T-cell (primary cell): ENCODE measurements around the gene NT5DC1. TPM values are rescaled to one million over a fixed set of nuclear protein-coding genes. Genes with fewer than 3 reads are reported as not detected.

Experiments used
- ATAC-seq, 4 experiments: fragments of 200-7000 bp in 3 of 4; fragments of 150-1000 bp in 1 of 4; cut with Tn5 transposase; replicated peaks in 1 of 4; 1 replicate in 3 of 4; 2 replicates in 1 of 4; pipeline ENCODE4 v1.10.0; 2021; ENCODE audit warnings: moderate library complexity in 3 of 4, mild to moderate bottlenecking in 2 of 4, moderate number of reproducible peaks in 1 of 4
- CTCF ChIA-PET, 2 donors: fragments of 300-600 bp; sonication (Branson Sonifier 250); formaldehyde crosslinking; loops; one replicate each; lab custom pipeline; 2022; ENCODE audit warnings: antibody characterized with exemption in 2 of 2; lab: Charles Lee
- POLR2A ChIA-PET, 2 donors: fragments of 300-600 bp; sonication (Branson Sonifier 250); formaldehyde crosslinking; loops; one replicate each; lab custom pipeline; 2022; ENCODE audit warnings: antibody characterized with exemption in 2 of 2; lab: Charles Lee
- DNase-seq, 35 experiments: peaks; one replicate each; pipeline versions ENCODE4 v3.0.0 to v3.0.0-alpha.2; 2013 to 2023
- H3K27ac ChIP-seq: one replicate; pipeline ENCODE4 v1.5.1; 2013; ENCODE audit warnings: low read length
- H3K27me3 ChIP-seq, 2 experiments: replicated peaks in 1 of 2; 1 replicate in 1 of 2; 2 replicates in 1 of 2; pipeline versions ENCODE4 v1.6.1 to v1.7.0; 2013; ENCODE audit warnings: low read length in 1 of 2, mixed read lengths in 1 of 2; ENCODE audit not compliant: control insufficient read depth in 2 of 2, insufficient read depth in 2 of 2; ENCODE audit errors: extremely low read depth in 1 of 2
- H3K36me3 ChIP-seq, 2 donors: 1 replicate in 1 of 2; 2 replicates in 1 of 2; pipeline versions ENCODE4 v1.6.1 to v1.7.0; 2013; ENCODE audit warnings: low read length in 1 of 2; ENCODE audit not compliant: control insufficient read depth in 2 of 2, insufficient read depth in 1 of 2; ENCODE audit errors: extremely low read depth in 1 of 2
- H3K4me1 ChIP-seq, 2 experiments: 1 replicate in 1 of 2; 2 replicates in 1 of 2; pipeline versions ENCODE4 v1.6.1 to v1.7.0; 2013; ENCODE audit warnings: low read length in 2 of 2, mixed read lengths in 1 of 2; ENCODE audit not compliant: insufficient read depth in 2 of 2, control insufficient read depth in 1 of 2; ENCODE audit errors: extremely low read depth in 1 of 2
- H3K4me3 ChIP-seq, 2 donors: 1 replicate in 1 of 2; 2 replicates in 1 of 2; pipeline versions ENCODE4 v1.5.1 to v1.7.0; 2013; ENCODE audit warnings: mild to moderate bottlenecking in 2 of 2, low read length in 1 of 2, moderate library complexity in 1 of 2; ENCODE audit not compliant: control insufficient read depth in 1 of 2; ENCODE audit errors: extremely low read depth in 1 of 2
- H3K9me3 ChIP-seq: 2 replicates; pipeline ENCODE4 v1.7.0; 2013
- H3K27ac Mint-ChIP-seq, 2 donors: one replicate each; pipeline ENCODE4 v1.8.0; 2020 to 2021; ENCODE audit warnings: mild to moderate bottlenecking in 2 of 2, mixed read lengths in 2 of 2
- H3K27me3 Mint-ChIP-seq, 2 donors: one replicate each; pipeline ENCODE4 v1.8.0; 2021 to 2022; ENCODE audit warnings: mixed read lengths in 2 of 2
- H3K36me3 Mint-ChIP-seq: one replicate; pipeline ENCODE4 v1.8.0; 2021; ENCODE audit warnings: mixed read lengths
- H3K4me1 Mint-ChIP-seq, 3 donors: one replicate each; pipeline ENCODE4 v1.8.0; 2020 to 2022; ENCODE audit warnings: mixed read lengths in 3 of 3, mild to moderate bottlenecking in 1 of 3
- H3K4me3 Mint-ChIP-seq, 3 donors: one replicate each; pipeline ENCODE4 v1.8.0; 2020 to 2022; ENCODE audit warnings: mild to moderate bottlenecking in 3 of 3, mixed read lengths in 3 of 3, moderate library complexity in 3 of 3
- H3K9me3 Mint-ChIP-seq, 3 donors: one replicate each; pipeline ENCODE4 v1.8.0; 2020 to 2022; ENCODE audit warnings: mixed read lengths in 3 of 3
- WGBS: methylation state at CpG from one replicate; pipeline ENCODE4 v1.1.5; 2013; ENCODE audit warnings: missing lambda C conversion rate; ENCODE audit not compliant: insufficient coverage; 5-methylcytosine and 5-hydroxymethylcytosine counted together
- total RNA-seq, 35 experiments: library from RNA in 6 of 35; stranded (reverse) in 6 of 35; fragments of 120-200 nt in 1 of 35; gene quantifications; one replicate each; pipeline versions ENCODE4 v1.2.1 to v1.2.4 and lab custom pipeline; 2013 to 2026

The NT5DC1 gene
- total RNA-seq, 5 donors from 2014 or later (not counting 1 experiment from before 2014, with no cell fraction given): 33.8 to 47.3 (median 38.1) TPM

GRCh38 chr6:116168148-116168547 is 67.5 kb downstream of the NT5DC1 start:
- CTCF ChIA-PET: interaction anchor here in 1 of 2 donors (0.6 to 1.1 kb wide), 2 partner anchors 9 to 19 kb away, joined by 3 to 4 read pairs; no protein-coding TSS in a partner anchor

DNA sequence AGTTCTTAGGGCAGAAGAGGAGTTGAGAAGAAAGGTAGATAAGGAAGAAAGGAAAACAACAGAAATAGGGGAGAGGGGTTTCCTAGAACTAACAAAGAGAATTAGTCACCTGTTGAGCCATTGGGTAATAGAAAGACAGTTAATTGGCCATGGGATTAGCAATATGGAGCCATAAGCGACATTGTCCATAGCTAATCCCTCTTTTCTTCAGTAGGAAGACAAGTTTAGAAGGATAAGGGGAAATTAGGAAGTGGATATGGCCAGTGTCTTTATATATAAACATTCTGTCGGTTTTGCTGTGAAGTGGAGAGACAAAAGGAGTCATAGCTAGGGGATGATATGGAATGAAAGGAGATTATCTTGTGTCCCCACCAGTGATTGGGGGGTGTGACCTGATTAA is 69.2 kb downstream of the NT5DC1 start:
- WGBS: 100% methylated on average over 1 of the region's 2 CpGs
- peaks cover 0 to 21% (median 13%) of the 10 kb centered on the region in 3 donors for H3K9me3 Mint-ChIP-seq
- CTCF ChIA-PET: interaction anchor here in 1 of 2 donors (0.5 kb wide), 1 partner anchor 14 kb away, joined by 5 read pairs; no protein-coding TSS in a partner anchor
- H3K4me3 Mint-ChIP-seq: no peak overlapping the region
- H3K27ac Mint-ChIP-seq: no peak overlapping the region
- DNase-seq (no peak), ATAC-seq (no peak)
- H3K4me1 Mint-ChIP-seq: peaks cover 0 to 6% (median 2%) of the 10 kb centered on the region in 3 donors
- H3K36me3 Mint-ChIP-seq: peaks cover 67% of the 10 kb centered on the region
- H3K27me3 Mint-ChIP-seq: no peaks in the 10 kb centered on the region
- H3K4me1 ChIP-seq: no peaks in the 10 kb centered on the region
- H3K9me3 ChIP-seq: no peaks in the 10 kb centered on the region
- no peak overlapping the region for H3K4me3 ChIP-seq
- H3K27me3 ChIP-seq: no peaks in the 10 kb centered on the region
- POLR2A ChIA-PET: no interaction called here
- no peak overlapping the region for H3K27ac ChIP-seq
- no peaks in the 10 kb centered on the region for H3K36me3 ChIP-seq

More at GRCh38 chr6:116168148-116168547, 67.5 kb downstream of the NT5DC1 start:
- Mint-ChIP-seq H3K27me3 (no peaks in the 10 kb centered on the region), H3K27ac (no peak overlapping the region), H3K4me3 (no peak overlapping the region), H3K36me3 (peaks cover 67% of the 10 kb centered on the region), H3K9me3 (peaks cover 1 to 25% (median 6%) of the 10 kb centered on the region in 3 donors), H3K4me1 (peaks cover 2 to 13% (median 6%) of the 10 kb centered on the region in 3 donors)
- ATAC-seq (no peak), DNase-seq (no peak)
- no peak overlapping the region for H3K4me3 ChIP-seq
- no peaks in the 10 kb centered on the region for H3K36me3 ChIP-seq
- H3K9me3 ChIP-seq: no peaks in the 10 kb centered on the region
- POLR2A ChIA-PET: interaction anchor here in 1 of 2 donors (0.7 kb wide), 1 partner anchor 372 kb away, joined by 4 read pairs; no protein-coding TSS in a partner anchor
- WGBS: no CpG with 5 or more reads among the region's 1 CpG
- no peaks in the 10 kb centered on the region for H3K4me1 ChIP-seq
- H3K27ac ChIP-seq: no peak overlapping the region
- H3K27me3 ChIP-seq: no peaks in the 10 kb centered on the region

DNA sequence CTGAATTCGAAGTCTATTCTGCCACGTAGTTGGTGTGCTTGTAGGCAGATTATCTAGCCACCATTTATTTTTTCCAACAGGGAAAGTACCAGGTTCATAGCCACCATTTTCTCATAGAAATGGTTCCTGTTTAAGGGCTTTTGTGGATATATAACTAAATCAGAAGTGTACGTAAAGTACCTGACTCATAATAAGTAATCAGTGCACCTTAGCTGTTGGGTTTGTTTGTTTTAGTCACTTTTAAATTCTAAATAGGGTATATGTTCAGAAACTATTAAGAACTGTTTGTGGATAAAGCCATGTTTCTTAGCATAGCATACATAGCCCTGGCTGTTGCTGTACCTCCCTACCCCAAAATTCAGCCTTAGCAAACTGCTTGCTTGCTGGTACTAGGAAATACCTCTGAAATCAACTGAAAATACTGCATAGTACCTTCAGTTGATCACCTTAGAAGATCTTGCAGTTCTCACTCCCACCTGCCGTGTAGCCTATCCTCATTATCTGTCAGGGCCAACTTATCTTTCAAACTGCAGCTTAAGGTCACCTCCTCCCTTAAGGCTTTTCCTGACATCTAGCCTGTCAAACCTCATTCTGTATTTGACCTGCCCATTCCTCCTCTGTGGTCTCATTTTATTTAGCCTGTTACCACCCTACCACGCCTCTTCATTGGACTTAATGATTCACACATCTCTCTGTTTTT is 69.9 kb downstream of the NT5DC1 start:
- CTCF ChIA-PET: no interaction called here
- H3K27me3 Mint-ChIP-seq: no peaks in the 10 kb centered on the region
- peaks cover 67% of the 10 kb centered on the region for H3K36me3 Mint-ChIP-seq
- Histone ChIP-seq H3K4me1 (no peaks in the 10 kb centered on the region), H3K9me3 (no peaks in the 10 kb centered on the region), H3K36me3 (no peaks in the 10 kb centered on the region), H3K27me3 (no peaks in the 10 kb centered on the region), H3K4me3 (no peak overlapping the region), H3K27ac (no peak overlapping the region)
- no peak overlapping the region for H3K27ac Mint-ChIP-seq
- H3K4me3 Mint-ChIP-seq: no peak overlapping the region
- 100% methylated on average over 1 of the region's 5 CpGs for WGBS
- no peak for DNase-seq
- peaks cover 2 to 24% (median 13%) of the 10 kb centered on the region in 3 donors for H3K9me3 Mint-ChIP-seq
- POLR2A ChIA-PET: no interaction called here
- ATAC-seq: no peak
- peaks cover 0 to 6% (median 2%) of the 10 kb centered on the region in 3 donors for H3K4me1 Mint-ChIP-seq

GRCh38 chr6:116173928-116174327 is 73.3 kb downstream of the NT5DC1 start:
- Mint-ChIP-seq H3K9me3 (peaks cover 6 to 21% (median 12%) of the 10 kb centered on the region in 3 donors), H3K27ac (no peak overlapping the region), H3K4me3 (no peak overlapping the region), H3K4me1 (peaks cover 0 to 6% (median 2%) of the 10 kb centered on the region in 3 donors), H3K27me3 (no peaks in the 10 kb centered on the region), H3K36me3 (peaks cover 57% of the 10 kb centered on the region)
- no peak for ATAC-seq
- DNase-seq: no peak
- ChIA-PET CTCF (no interaction called here), POLR2A (no interaction called here)
- no peaks in the 10 kb centered on the region for H3K36me3 ChIP-seq
- no peaks in the 10 kb centered on the region for H3K4me1 ChIP-seq
- no peak overlapping the region for H3K27ac ChIP-seq
- no peaks in the 10 kb centered on the region for H3K27me3 ChIP-seq
- H3K9me3 ChIP-seq: no peaks in the 10 kb centered on the region
- H3K4me3 ChIP-seq: no peak overlapping the region
- WGBS: no CpG with 5 or more reads among the region's 3 CpGs

DNA sequence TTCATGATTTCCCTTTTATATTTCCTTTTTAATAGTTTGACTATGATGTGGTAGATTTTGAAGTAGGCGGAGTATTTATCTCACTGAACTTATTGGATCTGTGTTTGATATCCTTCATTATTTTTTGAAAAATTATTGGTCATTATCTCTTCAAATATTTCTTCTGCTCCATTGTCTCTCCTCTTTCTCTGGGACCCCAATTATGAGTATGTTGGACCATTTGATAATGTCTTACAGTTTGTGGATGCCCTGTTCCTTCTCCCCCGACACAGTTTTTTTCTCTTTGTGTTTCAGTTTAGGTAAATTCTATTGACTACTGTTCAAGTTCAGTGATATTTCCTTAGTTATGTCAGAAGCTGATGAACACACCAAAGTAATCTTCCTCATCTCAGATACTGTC is 74.7 kb downstream of the NT5DC1 start:
- DNase-seq: no peak

DNA sequence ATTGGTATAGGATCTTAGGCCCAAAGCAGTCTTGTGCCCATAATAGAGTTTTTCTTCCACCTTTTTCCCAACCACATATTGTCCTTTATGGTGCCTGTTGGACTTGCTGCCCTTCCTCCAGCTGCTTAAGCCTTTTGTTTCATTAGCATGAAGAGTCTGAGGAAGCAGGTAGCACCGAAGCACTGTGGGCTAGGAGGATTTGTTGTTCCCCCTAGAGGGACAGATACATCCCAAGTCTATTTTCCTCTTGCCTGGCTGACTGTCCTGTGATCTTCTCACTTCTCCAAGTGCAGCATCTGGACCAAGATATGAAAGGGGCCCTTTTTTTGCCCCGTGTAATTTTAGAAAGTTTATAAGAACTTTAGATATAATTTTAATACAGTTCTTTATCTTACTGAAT is 75.9 kb downstream of the NT5DC1 start:
- Mint-ChIP-seq H3K4me3 (no peak overlapping the region), H3K4me1 (peaks cover 0 to 6% (median 0%) of the 10 kb centered on the region in 3 donors), H3K36me3 (peaks cover 43% of the 10 kb centered on the region), H3K27ac (no peak overlapping the region), H3K27me3 (no peaks in the 10 kb centered on the region), H3K9me3 (peaks cover 6 to 21% (median 12%) of the 10 kb centered on the region in 3 donors)
- H3K4me3 ChIP-seq: no peak overlapping the region
- CTCF ChIA-PET: interaction anchor here in 1 of 2 donors (0.6 kb wide), 1 partner anchor 9 kb away, joined by 3 read pairs; no protein-coding TSS in a partner anchor
- no peak overlapping the region for H3K27ac ChIP-seq
- no peaks in the 10 kb centered on the region for H3K36me3 ChIP-seq
- no CpG with 5 or more reads among the region's 2 CpGs for WGBS
- no peaks in the 10 kb centered on the region for H3K4me1 ChIP-seq
- ATAC-seq (no peak), DNase-seq (no peak)
- no peaks in the 10 kb centered on the region for H3K9me3 ChIP-seq
- POLR2A ChIA-PET: no interaction called here
- H3K27me3 ChIP-seq: no peaks in the 10 kb centered on the region

More for the DNA sequence above, 74.7 kb downstream of the NT5DC1 start:
- no peaks in the 10 kb centered on the region for H3K27me3 Mint-ChIP-seq
- peaks cover 6 to 21% (median 12%) of the 10 kb centered on the region in 3 donors for H3K9me3 Mint-ChIP-seq
- no peaks in the 10 kb centered on the region for H3K36me3 ChIP-seq
- POLR2A ChIA-PET: no interaction called here
- H3K4me1 ChIP-seq: no peaks in the 10 kb centered on the region
- H3K4me3 ChIP-seq: no peak overlapping the region
- H3K27ac Mint-ChIP-seq: no peak overlapping the region
- no peaks in the 10 kb centered on the region for H3K27me3 ChIP-seq
- WGBS: no CpG with 5 or more reads among the region's 2 CpGs
- peaks cover 0 to 7% (median 0%) of the 10 kb centered on the region in 3 donors for H3K4me1 Mint-ChIP-seq
- H3K27ac ChIP-seq: no peak overlapping the region
- CTCF ChIA-PET: no interaction called here
- ATAC-seq: no peak
- H3K4me3 Mint-ChIP-seq: no peak overlapping the region
- peaks cover 49% of the 10 kb centered on the region for H3K36me3 Mint-ChIP-seq
- H3K9me3 ChIP-seq: no peaks in the 10 kb centered on the region
